Activated naive CD8-positive, alpha-beta T cell treated with anti-CD3 and anti-CD28 coated beads, Interleukin-2, amount 50 U/mL, for 24 hours (primary cell): ENCODE measurements around the gene WDR18.

ENCODE experiments used
- ATAC-seq: fragments of 150-1000 bp; cut with Tn5 transposase; one replicate; pipeline ENCODE4 v1.10.0; 2021
- DNase-seq: peaks from one replicate; pipeline ENCODE4 v3.0.0; 2021
- H3K27ac Mint-ChIP-seq: one replicate; pipeline ENCODE4 v1.8.0; 2021; ENCODE audit warnings: mild to moderate bottlenecking, mixed read lengths
- H3K27me3 Mint-ChIP-seq: one replicate; pipeline ENCODE4 v1.8.0; 2021; ENCODE audit warnings: mixed read lengths
- H3K36me3 Mint-ChIP-seq: one replicate; pipeline ENCODE4 v1.8.0; 2021; ENCODE audit warnings: low read depth, mixed read lengths
- H3K4me1 Mint-ChIP-seq: one replicate; pipeline ENCODE4 v1.8.0; 2021; ENCODE audit warnings: mixed read lengths
- H3K4me3 Mint-ChIP-seq: one replicate; pipeline ENCODE4 v1.8.0; 2021; ENCODE audit warnings: mild to moderate bottlenecking, moderate library complexity, mixed read lengths
- H3K9me3 Mint-ChIP-seq: one replicate; pipeline ENCODE4 v1.8.0; 2021; ENCODE audit warnings: mixed read lengths

WDR18 gene

GRCh38 chr19:970695-971094 lies 13.4 kb upstream of the WDR18 start:
- ATAC-seq, result no peak
- H3K4me3 Mint-ChIP-seq, result no peak overlapping the region
- H3K9me3 Mint-ChIP-seq, result peaks cover 3% of the 10 kb centered on the region
- peak; percentile 31 for DNase-seq
- H3K27ac Mint-ChIP-seq, result no peak overlapping the region
- peaks cover 23% of the 10 kb centered on the region for H3K36me3 Mint-ChIP-seq
- no peaks in the 10 kb centered on the region for H3K27me3 Mint-ChIP-seq
- H3K4me1 Mint-ChIP-seq, result no peaks in the 10 kb centered on the region

- Mint-ChIP-seq H3K4me1 (no peaks in the 10 kb centered on the region), H3K4me3 (no peak overlapping the region), H3K36me3 (peaks cover 23% of the 10 kb centered on the region), H3K9me3 (peaks cover 3% of the 10 kb centered on the region), H3K27ac (no peak overlapping the region), H3K27me3 (no peaks in the 10 kb centered on the region)
- DNase-seq, result no peak
- ATAC-seq, result no peak
These were observed 12.3 kb upstream of the WDR18 start for GRCh38 chr19:971795-972194.

GRCh38 chr19:972281-972680 lies 11.9 kb upstream of the WDR18 start:
- no peaks in the 10 kb centered on the region for H3K27me3 Mint-ChIP-seq
- ATAC-seq, result no peak
- H3K4me3 Mint-ChIP-seq, result no peak overlapping the region
- H3K27ac Mint-ChIP-seq, result no peak overlapping the region
- H3K9me3 Mint-ChIP-seq, result peaks cover 3% of the 10 kb centered on the region
- DNase-seq, result no peak
- H3K36me3 Mint-ChIP-seq, result peaks cover 22% of the 10 kb centered on the region
- no peaks in the 10 kb centered on the region for H3K4me1 Mint-ChIP-seq

GRCh38 chr19:973726-974563 lies 10.2 kb upstream of the WDR18 start:
- H3K9me3 Mint-ChIP-seq, result peaks cover 3% of the 10 kb centered on the region
- H3K36me3 Mint-ChIP-seq, result peaks cover 16% of the 10 kb centered on the region
- DNase-seq (no peak), ATAC-seq (no peak)
- H3K27ac Mint-ChIP-seq, result no peak overlapping the region
- no peak overlapping the region for H3K4me3 Mint-ChIP-seq
- no peaks in the 10 kb centered on the region for H3K4me1 Mint-ChIP-seq
- H3K27me3 Mint-ChIP-seq, result no peaks in the 10 kb centered on the region

- H3K4me3 Mint-ChIP-seq, result no peak overlapping the region
These were observed 9.4 kb upstream of the WDR18 start for GRCh38 chr19:974564-975257.

GRCh38 chr19:976476-976875 lies 7.7 kb upstream of the WDR18 start:
- ATAC-seq (no peak), DNase-seq (no peak)
- H3K4me1 Mint-ChIP-seq, result no peaks in the 10 kb centered on the region
- H3K27me3 Mint-ChIP-seq, result no peaks in the 10 kb centered on the region
- no peak overlapping the region for H3K4me3 Mint-ChIP-seq
- no peak overlapping the region for H3K27ac Mint-ChIP-seq
- H3K9me3 Mint-ChIP-seq, result peaks cover 3% of the 10 kb centered on the region
- H3K36me3 Mint-ChIP-seq, result peaks cover 7% of the 10 kb centered on the region

More at GRCh38 chr19:974564-975257, 9.4 kb upstream of the WDR18 start:
- Mint-ChIP-seq H3K27ac (no peak overlapping the region), H3K27me3 (no peaks in the 10 kb centered on the region), H3K4me1 (no peaks in the 10 kb centered on the region), H3K36me3 (peaks cover 16% of the 10 kb centered on the region), H3K9me3 (peaks cover 3% of the 10 kb centered on the region)
- no peak for DNase-seq
- ATAC-seq, result no peak

GRCh38 chr19:977058-977464 lies 7.1 kb upstream of the WDR18 start:
- Mint-ChIP-seq H3K4me3 (no peak overlapping the region), H3K27me3 (no peaks in the 10 kb centered on the region), H3K27ac (no peak overlapping the region), H3K9me3 (peaks cover 3% of the 10 kb centered on the region), H3K36me3 (peaks cover 4% of the 10 kb centered on the region), H3K4me1 (no peaks in the 10 kb centered on the region)
- ATAC-seq (no peak), DNase-seq (no peak)

- Mint-ChIP-seq H3K27me3 (no peaks in the 10 kb centered on the region), H3K9me3 (no peaks in the 10 kb centered on the region), H3K4me1 (peaks cover 7% of the 10 kb centered on the region), H3K36me3 (no peaks in the 10 kb centered on the region), H3K27ac (no peak overlapping the region), H3K4me3 (no peak overlapping the region)
- DNase-seq, result no peak
- ATAC-seq, result no peak
These were observed 4.8 kb upstream of the WDR18 start for GRCh38 chr19:979318-979741.

- Mint-ChIP-seq H3K27me3 (no peaks in the 10 kb centered on the region), H3K27ac (no peak overlapping the region), H3K9me3 (no peaks in the 10 kb centered on the region), H3K4me1 (peaks cover 14% of the 10 kb centered on the region), H3K4me3 (no peak overlapping the region), H3K36me3 (no peaks in the 10 kb centered on the region)
- ATAC-seq, result no peak
- no peak for DNase-seq
These were observed 3.8 kb upstream of the WDR18 start for GRCh38 chr19:980133-980998.

GRCh38 chr19:982567-983170 lies 1.5 kb upstream of the WDR18 start:
- no peaks in the 10 kb centered on the region for H3K9me3 Mint-ChIP-seq

GRCh38 chr19:986083-986482 lies 1.9 kb downstream of the WDR18 start:
- H3K4me1 Mint-ChIP-seq, result peaks cover 21% of the 10 kb centered on the region
- no peak overlapping the region for H3K27ac Mint-ChIP-seq
- ATAC-seq (no peak), DNase-seq (no peak)
- H3K9me3 Mint-ChIP-seq, result no peaks in the 10 kb centered on the region
- no peaks in the 10 kb centered on the region for H3K27me3 Mint-ChIP-seq
- H3K36me3 Mint-ChIP-seq, result peaks cover 21% of the 10 kb centered on the region
- peak overlapping the region; percentile 91 for H3K4me3 Mint-ChIP-seq

More at GRCh38 chr19:982567-983170, 1.5 kb upstream of the WDR18 start:
- Mint-ChIP-seq H3K27ac (no peak overlapping the region), H3K27me3 (no peaks in the 10 kb centered on the region), H3K36me3 (peaks cover 14% of the 10 kb centered on the region), H3K4me3 (no peak overlapping the region), H3K4me1 (peaks cover 21% of the 10 kb centered on the region)
- ATAC-seq (peak; percentile 92), DNase-seq (peak; percentile 87)

GRCh38 chr19:988081-988480 lies 3.9 kb downstream of the WDR18 start:
- no peak for ATAC-seq
- no peaks in the 10 kb centered on the region for H3K9me3 Mint-ChIP-seq
- peaks cover 21% of the 10 kb centered on the region for H3K4me1 Mint-ChIP-seq
- no peak for DNase-seq
- H3K27me3 Mint-ChIP-seq, result no peaks in the 10 kb centered on the region
- peaks cover 23% of the 10 kb centered on the region for H3K36me3 Mint-ChIP-seq
- H3K27ac Mint-ChIP-seq, result no peak overlapping the region
- no peak overlapping the region for H3K4me3 Mint-ChIP-seq

- Mint-ChIP-seq H3K9me3 (no peaks in the 10 kb centered on the region), H3K27ac (no peak overlapping the region), H3K4me1 (peaks cover 20% of the 10 kb centered on the region), H3K4me3 (no peak overlapping the region), H3K27me3 (no peaks in the 10 kb centered on the region), H3K36me3 (peaks cover 23% of the 10 kb centered on the region)
- ATAC-seq (no peak), DNase-seq (no peak)
These were observed 4.4 kb downstream of the WDR18 start for GRCh38 chr19:988510-988909.

- no peak for ATAC-seq
- Mint-ChIP-seq H3K4me3 (no peak overlapping the region), H3K27ac (no peak overlapping the region), H3K27me3 (no peaks in the 10 kb centered on the region), H3K36me3 (peaks cover 23% of the 10 kb centered on the region), H3K4me1 (peaks cover 13% of the 10 kb centered on the region), H3K9me3 (no peaks in the 10 kb centered on the region)
- DNase-seq, result no peak
These were observed 5.4 kb downstream of the WDR18 start for GRCh38 chr19:989381-990081.
